HCT116 (cell line): Measurements from ENCODE around the gene GFY. TPM values are rescaled to one million over a fixed set of nuclear protein-coding genes. Genes with fewer than 3 reads are reported as not detected.

Experiments used
- ATAC-seq: fragments of 200-7000 bp; cut with Tn5 transposase; 2 replicates; pipeline ENCODE4 v1.9.1; 2020; ENCODE audit warnings: mild to moderate bottlenecking, moderate library complexity
- BruUV-seq: library from RNA; stranded (reverse); fragments of 400-500 nt; replicated peaks from 2 replicates; lab custom pipeline; 2021; lab: Mats Ljungman, UMichigan
- CTCF ChIA-PET: fragments of 300-600 bp; sonication (Branson Sonifier 250); formaldehyde crosslinking; loops from one replicate; lab custom pipeline; 2021; ENCODE audit warnings: antibody characterized with exemption; lab: Charles Lee
- POLR2A ChIA-PET: fragments of 300-600, 350-600 bp; sonication (Branson Sonifier 250); formaldehyde crosslinking; loops from one replicate; lab custom pipeline; 2021; ENCODE audit warnings: antibody characterized with exemption; lab: Charles Lee
- RAD21 ChIA-PET, 2 experiments: fragments of 300-600 bp; sonication (Branson Sonifier 250); formaldehyde crosslinking; loops; one replicate each; lab custom pipeline; 2023; ENCODE audit warnings: low total read pairs in 2 of 2; ENCODE audit not compliant: uncharacterized antibody in 2 of 2, unreplicated experiment in 2 of 2, low non-redundant PET in 1 of 2; lab: Charles Lee
- DNase-seq: peaks from one replicate; pipeline ENCODE4 v3.0.0-alpha.2; 2010; ENCODE audit warnings: low read depth, low spot score
- H2AFZ ChIP-seq: fragments of 200-600 bp; shearing (Covaris generic), sonication (generic); 2 replicates; pipeline ENCODE4 v1.6.1; 2017; ENCODE audit warnings: low read depth, mixed run types, mixed read lengths, antibody characterized with exemption, low read length; ENCODE audit not compliant: poor library complexity, severe bottlenecking
- H3K27ac ChIP-seq: 2 replicates; pipeline ENCODE4 v1.5.1; 2012; ENCODE audit warnings: low read depth, low read length
- H3K27me3 ChIP-seq: fragments of 200-600 bp; sonication (generic); 2 replicates; pipeline ENCODE4 v1.6.1; 2016; ENCODE audit warnings: mixed run types, low read length, mixed read lengths; ENCODE audit not compliant: insufficient read depth
- H3K36me3 ChIP-seq, 2 experiments: fragments of 200-500 bp in 1 of 2; fragments of 200-600 bp in 1 of 2; sonication (Bioruptor generic) in 1 of 2; sonication (generic) in 1 of 2; 2 replicates each; pipeline versions ENCODE4 v1.5.1 to v1.6.1; 2014 to 2016; ENCODE audit warnings: low read length in 2 of 2, inconsistent platforms in 1 of 2, mixed read lengths in 1 of 2, mixed run types in 1 of 2; ENCODE audit not compliant: insufficient read depth in 2 of 2, control insufficient read depth in 1 of 2
- H3K4me1 ChIP-seq, 2 experiments: fragments of 200-600 bp in 1 of 2; sonication (generic) in 1 of 2; 2 replicates each; pipeline versions ENCODE4 v1.5.1 to v1.6.1; 2012 to 2017; ENCODE audit warnings: low read length in 2 of 2, inconsistent platforms in 1 of 2, mild to moderate bottlenecking in 1 of 2, mixed read lengths in 1 of 2, mixed run types in 1 of 2, moderate library complexity in 1 of 2; ENCODE audit not compliant: insufficient read depth in 2 of 2, control insufficient read depth in 1 of 2
- H3K4me2 ChIP-seq: fragments of 200-600 bp; sonication (generic); 2 replicates; pipeline ENCODE4 v1.6.1; 2017; ENCODE audit warnings: mixed run types, low read length, mixed read lengths
- H3K4me3 ChIP-seq, 2 experiments: fragments of 200-600 bp in 1 of 2; sonication (generic) in 1 of 2; replicated peaks in 1 of 2; 2 replicates each; pipeline ENCODE4 v1.5.1; 2011 to 2016; ENCODE audit warnings: low read length in 2 of 2, control low read depth in 1 of 2, low read depth in 1 of 2, mild to moderate bottlenecking in 1 of 2, mixed read lengths in 1 of 2, mixed run types in 1 of 2
- H3K79me2 ChIP-seq: fragments of 200-600 bp; sonication (generic); 2 replicates; pipeline ENCODE4 v1.6.1; 2017; ENCODE audit warnings: mild to moderate bottlenecking, mixed run types, low read length, moderate library complexity, mixed read lengths; ENCODE audit not compliant: insufficient read depth
- H3K9ac ChIP-seq: fragments of 200-600 bp; sonication (generic); 2 replicates; pipeline ENCODE4 v1.6.1; 2016; ENCODE audit warnings: low read length, mixed read lengths
- H3K9me2 ChIP-seq: fragments of 200-600 bp; sonication (generic), shearing (Covaris generic); 2 replicates; pipeline ENCODE4 v1.6.1; 2017; ENCODE audit warnings: mixed run types, mild to moderate bottlenecking, moderate library complexity; ENCODE audit not compliant: insufficient read depth
- H3K9me3 ChIP-seq, 2 experiments: fragments of 200-500 bp in 1 of 2; fragments of 200-600 bp in 1 of 2; sonication (Bioruptor generic) in 1 of 2; sonication (generic) in 1 of 2; 2 replicates each; pipeline ENCODE4 v1.6.1; 2014 to 2017; ENCODE audit warnings: low read length in 2 of 2, mixed read lengths in 2 of 2, inconsistent platforms in 1 of 2, low read depth in 1 of 2, mild to moderate bottlenecking in 1 of 2, mixed run types in 1 of 2, moderate library complexity in 1 of 2; ENCODE audit not compliant: control insufficient read depth in 1 of 2, insufficient read depth in 1 of 2
- H4K20me1 ChIP-seq: fragments of 200-600 bp; sonication (generic), shearing (Covaris generic); 2 replicates; pipeline ENCODE4 v1.6.1; 2017; ENCODE audit warnings: mixed run types, mild to moderate bottlenecking, moderate library complexity; ENCODE audit not compliant: insufficient read depth
- CEBPB ChIP-seq: IDR thresholded peaks from 2 replicates; pipeline ENCODE4 v1.6.1; 2012; ENCODE audit warnings: low read depth
- EZH2phosphoT487 ChIP-seq: fragments of 200-600 bp; IDR thresholded peaks from 2 replicates; pipeline ENCODE4 v1.6.1; 2018; ENCODE audit warnings: antibody characterized with exemption, borderline replicate concordance
- FOSL1 ChIP-seq: IDR thresholded peaks from 2 replicates; pipeline ENCODE4 v1.6.1; 2012; ENCODE audit warnings: low read depth
- POLR2A ChIP-seq: IDR thresholded peaks from 2 replicates; pipeline ENCODE4 v1.7.0; 2011; ENCODE audit warnings: borderline replicate concordance; ENCODE audit not compliant: insufficient read depth, insufficient read length; ENCODE audit errors: extremely low read depth
- POLR2AphosphoS5 ChIP-seq: IDR thresholded peaks from 2 replicates; pipeline ENCODE4 v1.6.1; 2011; ENCODE audit warnings: mild to moderate bottlenecking, low read depth, low read length, moderate library complexity
- ZBTB33 ChIP-seq: IDR thresholded peaks from 2 replicates; pipeline ENCODE4 v1.6.1; 2011; ENCODE audit warnings: mild to moderate bottlenecking, low read length, moderate library complexity; ENCODE audit not compliant: insufficient replicate concordance; ENCODE audit errors: extremely low read depth
- ZFX ChIP-seq: fragments of 450-650 bp; IDR thresholded peaks from 2 replicates; pipeline ENCODE4 v1.6.1; 2017
- ZNF274 ChIP-seq: fragments of 200-500 bp; sonication (Bioruptor generic); IDR thresholded peaks from 2 replicates; pipeline ENCODE4 v1.6.1; 2014; ENCODE audit warnings: mild to moderate bottlenecking, low read depth, low read length, inconsistent platforms
- intact Hi-C: fragments of 100-400 bp; cut with micrococcal nuclease; formaldehyde crosslinking; loops from 2 replicates; pipeline ENCODE4 v1.10.0; 2022
- total RNA-seq: library from RNA; stranded (reverse); gene quantifications from one replicate; pipeline ENCODE4 v1.2.1, GENCODE V29; 2021; ENCODE audit not compliant: unreplicated experiment

The GFY gene
- total RNA-seq, 1 experiment from 2014 or later: 2.6 TPM

- no peak for DNase-seq
- intact Hi-C loops: no loop called here
- Histone ChIP-seq H2AFZ (peak overlapping the region; percentile 6), H3K4me2 (peak overlapping the region; percentile 81), H3K9me3 (no peaks in the 10 kb centered on the region), H3K79me2 (no peaks in the 10 kb centered on the region), H3K27ac (peak overlapping the region; percentile 60), H3K4me1 (peaks cover 12 to 38% of the 10 kb centered on the region in 2 experiments; a peak in 3 of 4 replicates), H3K27me3 (no peaks in the 10 kb centered on the region), H3K36me3 (no peaks in the 10 kb centered on the region), H3K4me3 (peak overlapping the region; percentile 36 to 47), H4K20me1 (no peaks in the 10 kb centered on the region), H3K9me2 (no peaks in the 10 kb centered on the region), H3K9ac (peak overlapping the region; percentile 57)
- ChIA-PET POLR2A (no interaction called here), CTCF (no interaction called here), RAD21 (no interaction called here)
- peak; percentile 69 for ATAC-seq
- peak; percentile 29 for TF ChIP-seq POLR2A
- TF ChIP-seq ZFX: peak; percentile 33; the same call in 1 of the 2 replicates
- TF ChIP-seq ZNF274: no peak
- no peak for TF ChIP-seq EZH2phosphoT487
- no TSS peak for BruUV-seq
Measured at GRCh38 chr19:49427855-49428546, 2.8 kb downstream of the GFY start.

- DNase-seq (no peak), ATAC-seq (no peak)
- Histone ChIP-seq H3K9ac (peak overlapping the region; percentile 57; the same call in 1 of the 2 replicates), H3K4me1 (peaks cover 12 to 38% of the 10 kb centered on the region in 2 experiments; a peak in 3 of 4 replicates), H4K20me1 (no peaks in the 10 kb centered on the region), H3K9me2 (no peaks in the 10 kb centered on the region), H3K27ac (no peak overlapping the region), H3K4me2 (peak overlapping the region; percentile 81), H2AFZ (peak overlapping the region; percentile 6), H3K27me3 (no peaks in the 10 kb centered on the region), H3K9me3 (no peaks in the 10 kb centered on the region), H3K79me2 (no peaks in the 10 kb centered on the region), H3K4me3 (peak overlapping the region in 1 of 2 experiments; percentile 47; a peak in 2 of 4 replicates), H3K36me3 (no peaks in the 10 kb centered on the region)
- intact Hi-C loops: no loop called here
- RAD21 ChIA-PET: no interaction called here
- BruUV-seq: no TSS peak
- no peak for TF ChIP-seq EZH2phosphoT487
- no peak for TF ChIP-seq CEBPB
- no peak for TF ChIP-seq ZFX
- TF ChIP-seq ZBTB33: no peak
- no peak for TF ChIP-seq FOSL1
- no peak for TF ChIP-seq POLR2AphosphoS5
- POLR2A ChIA-PET: interaction anchor here (0.6 kb wide), 1 partner anchor 23 kb away, joined by 3 read pairs; no protein-coding TSS in a partner anchor
- CTCF ChIA-PET: no interaction called here
Measured at GRCh38 chr19:49428547-49429451, 3.6 kb downstream of the GFY start.
